Duodenal mucosa (tissue), 2 donors: Measurements from ENCODE around the gene SHC1.

Experiments used
- H3K27ac ChIP-seq: one replicate; pipeline ENCODE4 v1.7.0; 2013; ENCODE audit warnings: low read depth, low read length
- H3K27me3 ChIP-seq, 2 donors: one replicate each; pipeline ENCODE4 v1.7.0; 2013; ENCODE audit warnings: low read length in 2 of 2, control low read depth in 1 of 2; ENCODE audit not compliant: insufficient read depth in 2 of 2, control insufficient read depth in 1 of 2
- H3K36me3 ChIP-seq, 2 donors: one replicate each; pipeline ENCODE4 v1.7.0; 2013; ENCODE audit warnings: low read length in 2 of 2, control low read depth in 1 of 2; ENCODE audit not compliant: insufficient read depth in 2 of 2, control insufficient read depth in 1 of 2
- H3K4me1 ChIP-seq, 2 donors: one replicate each; pipeline ENCODE4 v1.7.0; 2013; ENCODE audit warnings: low read length in 2 of 2, control low read depth in 1 of 2; ENCODE audit not compliant: insufficient read depth in 2 of 2, control insufficient read depth in 1 of 2
- H3K4me3 ChIP-seq, 2 donors: one replicate each; pipeline ENCODE4 v1.7.0; 2013; ENCODE audit warnings: low read length in 2 of 2, low read depth in 1 of 2
- H3K9ac ChIP-seq, 2 donors: one replicate each; pipeline ENCODE4 v1.7.0; 2013; ENCODE audit warnings: low read length in 2 of 2, low read depth in 1 of 2
- H3K9me3 ChIP-seq, 2 donors: one replicate each; pipeline ENCODE4 v1.7.0; 2013; ENCODE audit warnings: low read length in 2 of 2, control low read depth in 1 of 2; ENCODE audit not compliant: control insufficient read depth in 1 of 2

Gene SHC1

GRCh38 chr1:154956544-154956941, 14.0 kb downstream of the SHC1 start:
- Histone ChIP-seq H3K27ac (no peak overlapping the region), H3K27me3 (no peaks in the 10 kb centered on the region), H3K9ac (peak overlapping the region; percentile 61 to 79), H3K36me3 (peaks cover 6 to 14% of the 10 kb centered on the region in 2 donors), H3K9me3 (no peaks in the 10 kb centered on the region), H3K4me1 (peaks cover 49 to 58% of the 10 kb centered on the region in 2 donors), H3K4me3 (peak overlapping the region; percentile 72 to 82)

DNA sequence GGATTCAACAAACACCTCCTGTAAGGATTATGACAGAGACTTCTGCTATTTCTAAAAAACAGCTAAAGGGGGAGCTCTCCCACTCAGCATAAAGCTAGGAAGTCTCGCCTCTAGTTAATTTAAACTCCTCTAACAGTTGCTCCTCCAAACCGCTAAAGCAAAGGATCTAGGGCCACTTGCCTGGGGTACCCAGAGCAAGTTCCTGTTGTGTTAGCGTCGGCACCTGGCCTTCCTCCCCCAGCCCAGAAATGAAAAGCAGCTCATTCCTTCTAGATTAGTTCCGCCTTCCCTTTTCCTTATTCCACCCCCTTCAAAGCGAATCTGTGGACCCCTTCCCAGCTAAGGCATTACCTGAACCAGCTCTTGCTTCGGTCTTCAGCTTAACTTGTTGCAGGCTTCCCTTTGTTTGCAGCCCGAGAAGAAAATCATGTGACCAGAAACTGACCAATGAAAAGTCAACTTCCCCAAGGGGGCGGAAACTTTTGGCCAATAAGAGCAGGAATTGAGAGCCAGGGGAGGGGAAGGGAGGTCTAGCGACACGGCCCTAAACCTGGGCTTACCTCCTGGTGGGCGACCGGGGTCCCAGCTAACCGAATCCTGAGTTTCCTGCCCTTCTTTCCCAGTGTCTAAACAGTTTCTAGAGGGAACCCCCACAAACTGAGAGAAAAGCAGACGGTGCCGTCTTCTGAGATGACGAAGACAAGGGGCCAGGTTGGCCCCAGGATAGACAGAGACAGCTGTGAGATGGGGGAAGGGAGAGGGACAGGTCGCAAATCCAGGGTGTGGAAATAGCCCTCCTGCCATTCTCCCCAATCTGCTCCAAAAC, 14.6 kb downstream of the SHC1 start, which contains the start of gene PBXIP1:
PBXIP1 (minus strand) TSS at position 382 of the 826 bp plus-strand sequence. CDS start 2,378 bp downstream, outside the sequence.
- no peaks in the 10 kb centered on the region for H3K9me3 ChIP-seq
- H3K4me1 ChIP-seq = peaks cover 49 to 59% of the 10 kb centered on the region in 2 donors

GRCh38 chr1:154955039-154955717, 15.4 kb downstream of the SHC1 start:
- Histone ChIP-seq H3K9ac (peak overlapping the region; percentile 61 to 79), H3K4me1 (peaks cover 42 to 57% of the 10 kb centered on the region in 2 donors), H3K9me3 (no peaks in the 10 kb centered on the region), H3K27me3 (no peaks in the 10 kb centered on the region), H3K36me3 (peaks cover 17 to 24% of the 10 kb centered on the region in 2 donors), H3K27ac (peak overlapping the region; percentile 68), H3K4me3 (peak overlapping the region; percentile 72 to 82)

More for the DNA sequence above, 14.6 kb downstream of the SHC1 start, which contains the start of gene PBXIP1:
- Histone ChIP-seq H3K9ac (peak within 1 kb of the TSS; percentile 61 to 79), H3K36me3 (peaks cover 10 to 17% of the 10 kb centered on the region in 2 donors), H3K4me3 (peak within 1 kb of the TSS; percentile 72 to 82), H3K27ac (peak within 1 kb of the TSS; percentile 68), H3K27me3 (no peaks in the 10 kb centered on the region)

DNA sequence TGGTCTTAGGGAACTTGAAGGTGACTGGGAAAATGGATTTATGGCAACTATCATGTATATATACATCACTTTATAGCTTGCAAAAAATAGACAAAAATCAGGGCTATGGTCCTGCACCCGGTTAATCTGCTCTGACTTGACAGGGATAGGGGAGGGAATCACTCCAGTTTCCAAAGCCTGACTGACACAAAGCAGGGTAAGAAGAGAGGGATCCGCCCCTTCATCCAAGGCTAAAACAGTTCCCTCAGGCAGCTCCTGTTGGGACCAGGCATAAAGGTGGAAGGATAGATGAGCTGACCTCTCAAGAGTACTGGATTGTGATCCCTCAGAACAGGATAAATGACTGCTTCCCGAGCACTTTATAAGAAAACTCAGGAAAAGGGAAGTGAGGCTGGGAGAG, 16.0 kb downstream of the SHC1 start:
- Histone ChIP-seq H3K9ac (peak overlapping the region; percentile 45 to 79), H3K36me3 (peaks cover 17 to 21% of the 10 kb centered on the region in 2 donors), H3K4me3 (peak overlapping the region; percentile 72 to 82), H3K27ac (no peak overlapping the region), H3K9me3 (no peaks in the 10 kb centered on the region), H3K4me1 (peaks cover 42 to 55% of the 10 kb centered on the region in 2 donors), H3K27me3 (no peaks in the 10 kb centered on the region)

- H3K4me1 ChIP-seq = peaks cover 42 to 55% of the 10 kb centered on the region in 2 donors
- H3K4me3 ChIP-seq = peak overlapping the region; percentile 18 to 72
- no peak overlapping the region for H3K9ac ChIP-seq
- H3K27me3 ChIP-seq = no peaks in the 10 kb centered on the region
- H3K27ac ChIP-seq = no peak overlapping the region
- H3K36me3 ChIP-seq = peaks cover 16 to 18% of the 10 kb centered on the region in 2 donors
- no peaks in the 10 kb centered on the region for H3K9me3 ChIP-seq
These were observed 16.9 kb downstream of the SHC1 start for GRCh38 chr1:154953611-154954038.

- no peak overlapping the region for H3K9ac ChIP-seq
- peaks cover 12 to 22% of the 10 kb centered on the region in 2 donors for H3K36me3 ChIP-seq
- peaks cover 42 to 55% of the 10 kb centered on the region in 2 donors for H3K4me1 ChIP-seq
- H3K9me3 ChIP-seq = no peaks in the 10 kb centered on the region
- no peaks in the 10 kb centered on the region for H3K27me3 ChIP-seq
- H3K27ac ChIP-seq = no peak overlapping the region
- peak overlapping the region; percentile 3 to 18 for H3K4me3 ChIP-seq
These were observed 17.9 kb downstream of the SHC1 start for GRCh38 chr1:154952664-154953063.

GRCh38 chr1:154951901-154952657, 18.5 kb downstream of the SHC1 start:
- no peak overlapping the region for H3K27ac ChIP-seq
- H3K4me1 ChIP-seq = peaks cover 39 to 55% of the 10 kb centered on the region in 2 donors
- H3K9me3 ChIP-seq = no peaks in the 10 kb centered on the region
- no peak overlapping the region for H3K9ac ChIP-seq
- H3K27me3 ChIP-seq = no peaks in the 10 kb centered on the region
- peaks cover 12 to 27% of the 10 kb centered on the region in 2 donors for H3K36me3 ChIP-seq
- H3K4me3 ChIP-seq = peak overlapping the region in 1 of 2 donors; percentile 3

DNA sequence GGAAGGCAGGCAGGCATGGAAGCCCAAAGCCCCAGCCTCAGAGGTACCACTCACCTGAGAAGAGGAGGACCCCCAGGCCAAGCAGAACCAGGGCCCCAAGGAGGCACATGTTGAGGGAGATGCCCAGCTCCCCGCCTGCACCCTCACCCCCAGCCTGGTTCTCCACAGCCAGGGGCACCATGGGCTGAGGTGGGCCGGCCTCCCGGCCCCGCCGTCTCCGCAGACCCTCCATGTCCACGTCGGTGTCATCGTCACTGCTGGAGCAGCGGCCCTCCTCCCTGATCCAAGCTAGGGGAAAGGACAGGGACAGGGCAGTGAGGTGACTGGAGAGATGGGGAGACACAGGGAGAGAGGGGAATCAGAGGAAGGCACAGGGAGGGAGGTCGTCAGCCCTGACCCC, 22.5 kb downstream of the SHC1 start:
- Histone ChIP-seq H3K4me3 (no peak overlapping the region), H3K4me1 (peaks cover 27 to 46% of the 10 kb centered on the region in 2 donors), H3K27ac (no peak overlapping the region), H3K36me3 (peaks cover 12 to 42% of the 10 kb centered on the region in 2 donors), H3K9me3 (no peaks in the 10 kb centered on the region), H3K27me3 (no peaks in the 10 kb centered on the region), H3K9ac (no peak overlapping the region)

DNA sequence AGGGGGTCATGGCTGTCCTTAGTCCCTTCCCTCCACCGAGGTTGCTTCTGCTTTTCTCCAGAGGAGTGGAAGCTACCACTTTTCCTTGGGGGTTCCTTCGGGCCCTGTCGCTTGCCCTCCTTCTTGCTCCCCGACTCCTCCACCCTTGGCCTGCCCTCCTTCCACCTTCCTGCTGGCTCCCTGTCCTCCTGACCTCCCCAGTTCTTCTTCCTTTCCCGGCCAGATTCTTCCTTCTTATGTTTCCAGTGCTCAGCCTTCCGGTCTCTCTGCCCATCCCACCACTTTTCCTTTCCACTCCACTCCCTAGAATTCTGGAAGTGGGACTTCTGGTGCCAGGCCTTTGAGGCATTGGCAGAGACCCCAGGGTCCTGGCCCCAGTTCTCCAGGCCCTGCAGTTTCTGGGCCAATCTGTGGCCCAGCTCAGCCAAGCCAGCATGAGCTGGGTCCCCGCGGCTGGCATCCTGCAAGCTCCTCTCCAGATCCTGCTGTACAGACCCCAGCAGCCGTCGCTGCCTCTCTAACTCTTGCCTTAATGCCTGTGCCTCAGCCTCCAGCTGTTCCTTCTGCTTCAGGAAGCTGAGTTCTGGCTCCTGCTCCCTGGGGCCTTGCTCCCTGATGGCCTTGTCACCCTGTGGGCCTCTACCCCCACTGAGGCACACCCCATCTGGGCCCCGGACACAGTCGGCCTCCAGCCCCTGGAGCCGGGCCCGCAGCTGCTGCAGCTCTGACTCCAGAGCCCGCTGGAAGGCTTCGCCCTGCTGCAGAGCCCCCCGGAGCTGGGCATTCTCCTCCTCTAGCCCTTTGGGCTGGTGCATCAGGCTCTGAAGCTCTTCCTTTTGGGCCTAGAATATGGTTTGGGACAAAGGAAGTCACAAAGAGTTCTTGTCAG, 24.3 kb downstream of the SHC1 start:
- Histone ChIP-seq H3K9ac (no peak overlapping the region), H3K36me3 (peaks cover 10 to 42% of the 10 kb centered on the region in 2 donors), H3K9me3 (no peaks in the 10 kb centered on the region), H3K27me3 (no peaks in the 10 kb centered on the region), H3K27ac (no peak overlapping the region), H3K4me3 (no peak overlapping the region), H3K4me1 (peaks cover 39 to 46% of the 10 kb centered on the region in 2 donors)
